Breast epithelium (tissue), 4 donors: ENCODE results near the gene EID2B. TPM values are rescaled to one million over a fixed set of nuclear protein-coding genes. Genes with fewer than 3 reads are reported as not detected.

Source experiments
- DNase-seq, 2 donors: peaks; one replicate each; pipeline ENCODE4 v3.0.0-alpha.2; 2019; ENCODE audit warnings: low spot score in 2 of 2
- H3K27ac ChIP-seq, 2 donors: fragments of 200-600 bp; sonication (generic) in 1 of 2; one replicate each; pipeline ENCODE4 v1.5.1; 2016 to 2019; ENCODE audit warnings: mild to moderate bottlenecking in 1 of 2
- H3K27me3 ChIP-seq, 2 donors: fragments of 200-600 bp; sonication (generic) in 1 of 2; one replicate each; pipeline versions ENCODE4 v1.5.1 to v1.6.0; 2017 to 2019; ENCODE audit warnings: control low read depth in 1 of 2, mild to moderate bottlenecking in 1 of 2
- H3K36me3 ChIP-seq: fragments of 200-600 bp; one replicate; pipeline ENCODE4 v1.5.1; 2019
- H3K4me1 ChIP-seq, 2 donors: fragments of 200-600 bp; sonication (generic); one replicate each; pipeline ENCODE4 v1.5.1; 2016 to 2019; ENCODE audit warnings: control low read depth in 1 of 2
- H3K4me3 ChIP-seq, 3 donors: fragments of 200-600 bp; sonication (generic); 1 replicate in 2 of 3; 2 replicates in 1 of 3; pipeline ENCODE4 v1.5.1; 2016 to 2019; ENCODE audit warnings: mild to moderate bottlenecking in 3 of 3, moderate library complexity in 2 of 3
- H3K9me3 ChIP-seq, 2 donors: fragments of 200-600 bp; sonication (generic) in 1 of 2; one replicate each; pipeline ENCODE4 v1.5.1; 2016 to 2019; ENCODE audit warnings: control low read depth in 1 of 2
- CTCF ChIP-seq, 3 donors: fragments of 450-650 bp; IDR thresholded peaks; one replicate each; pipeline ENCODE4 v1.5.1; 2016 to 2017; ENCODE audit warnings: antibody characterized with exemption in 3 of 3, mild to moderate bottlenecking in 3 of 3, moderate library complexity in 3 of 3
- POLR2A ChIP-seq: fragments of 450-650 bp; IDR thresholded peaks from one replicate; pipeline ENCODE4 v1.6.1; 2016; ENCODE audit warnings: antibody characterized with exemption, mild to moderate bottlenecking, moderate library complexity
- POLR2AphosphoS5 ChIP-seq, 3 donors: sonication (generic); formaldehyde crosslinking; IDR thresholded peaks; one replicate each; pipeline ENCODE4 v1.6.1; 2017; ENCODE audit warnings: antibody characterized with exemption in 3 of 3
- intact Hi-C: fragments of 100-400 bp; cut with DNase I; formaldehyde crosslinking; loops from one replicate; pipeline ENCODE4 v1.15.1; 2023; ENCODE audit warnings: low total_unique reads
- total RNA-seq, 3 donors: library from RNA; depleted of rRNA; stranded (reverse); fragments of >200 nt; gene quantifications; one replicate each; pipeline ENCODE4 v1.1.0, GENCODE V29; 2016

The EID2B gene
- total RNA-seq, 3 donors from 2014 or later, result 3.4 to 5.6 (median 4.3) TPM

GRCh38 chr19:39558624-39559117 is 26.0 kb upstream of the EID2B start:
- TF ChIP-seq POLR2A, result no peak
- no peak for TF ChIP-seq POLR2AphosphoS5 (IDR thresholded peaks at IDR 0.05)
- no peak for TF ChIP-seq CTCF (IDR thresholded peaks at IDR 0.05)
- no peak for DNase-seq

DNA sequence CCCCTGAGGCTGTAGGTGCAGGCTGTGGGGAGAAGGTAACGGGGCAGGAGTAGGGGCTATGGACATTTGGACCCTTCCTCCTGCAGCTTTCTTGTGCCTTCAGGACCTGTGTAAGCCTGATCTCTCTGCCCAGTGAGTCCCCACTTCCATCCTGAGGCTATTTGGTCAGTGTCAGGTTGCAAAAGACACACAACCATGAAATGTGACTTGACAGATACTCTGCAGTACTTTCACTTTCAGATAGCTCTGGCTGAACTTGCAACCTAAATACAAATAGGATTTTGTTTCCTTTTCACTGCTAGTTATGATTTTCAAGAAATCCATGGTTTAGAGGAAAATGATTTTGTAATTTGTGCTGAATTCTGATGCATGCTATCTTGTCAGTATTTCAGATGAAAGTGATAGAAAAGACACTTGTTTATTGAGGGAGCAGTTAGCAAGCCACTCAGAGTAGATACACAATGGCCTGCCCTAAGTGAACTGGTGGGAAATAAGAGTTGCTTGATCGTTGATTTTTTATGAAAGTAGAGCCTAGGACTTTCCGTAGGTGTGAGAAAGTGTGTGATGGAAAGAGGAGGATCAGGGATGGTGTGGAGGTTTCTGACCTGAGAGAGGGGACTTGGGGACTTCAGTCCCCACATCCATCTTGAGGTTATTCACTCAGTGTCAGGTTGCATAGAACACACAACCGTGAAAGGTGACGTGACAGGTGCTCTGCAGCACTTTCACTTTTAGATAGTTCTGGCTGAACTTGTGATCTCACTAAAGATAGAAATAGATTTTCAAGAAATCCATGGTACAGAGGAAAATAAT is 25.4 kb upstream of the EID2B start:
- intact Hi-C loops, result no loop called here
- Histone ChIP-seq H3K36me3 (no peaks in the 10 kb centered on the region), H3K4me1 (no peaks in the 10 kb centered on the region), H3K27ac (no peak overlapping the region), H3K9me3 (no peaks in the 10 kb centered on the region), H3K4me3 (peak overlapping the region in 1 of 3 donors; percentile 37), H3K27me3 (peaks cover 0 to 2% of the 10 kb centered on the region in 2 donors)
- DNase-seq, result no peak
- TF ChIP-seq CTCF (IDR thresholded peaks at IDR 0.05), result no peak
- no peak for TF ChIP-seq POLR2A
- TF ChIP-seq POLR2AphosphoS5 (IDR thresholded peaks at IDR 0.05), result no peak

More at GRCh38 chr19:39558624-39559117, 26.0 kb upstream of the EID2B start:
- H3K36me3 ChIP-seq, result no peaks in the 10 kb centered on the region
- H3K4me3 ChIP-seq, result peak overlapping the region in 1 of 3 donors; percentile 37
- H3K4me1 ChIP-seq, result no peaks in the 10 kb centered on the region
- peak overlapping the region in 1 of 2 donors; percentile 32 for H3K27ac ChIP-seq
- no peaks in the 10 kb centered on the region for H3K9me3 ChIP-seq
- intact Hi-C loops, result no loop called here
- H3K27me3 ChIP-seq, result no peaks in the 10 kb centered on the region

- TF ChIP-seq POLR2AphosphoS5 (IDR thresholded peaks at IDR 0.05) (no peak), CTCF (IDR thresholded peaks at IDR 0.05) (no peak), POLR2A (no peak)
- DNase-seq, result no peak
- Histone ChIP-seq H3K36me3 (no peaks in the 10 kb centered on the region), H3K9me3 (no peaks in the 10 kb centered on the region), H3K4me1 (no peaks in the 10 kb centered on the region), H3K27me3 (peaks cover 0 to 3% of the 10 kb centered on the region in 2 donors), H3K4me3 (no peak overlapping the region), H3K27ac (no peak overlapping the region)
- intact Hi-C loops, result no loop called here
These were observed 23.2 kb upstream of the EID2B start for GRCh38 chr19:39555883-39556282.

- intact Hi-C loops, result no loop called here
These were observed 22.2 kb upstream of the EID2B start for GRCh38 chr19:39554701-39555311.

More at GRCh38 chr19:39554701-39555311, 22.2 kb upstream of the EID2B start:
- peaks cover 0 to 3% of the 10 kb centered on the region in 2 donors for H3K27me3 ChIP-seq
- H3K27ac ChIP-seq, result no peak overlapping the region
- TF ChIP-seq CTCF (IDR thresholded peaks at IDR 0.05), result no peak
- no peak for TF ChIP-seq POLR2AphosphoS5 (IDR thresholded peaks at IDR 0.05)
- TF ChIP-seq POLR2A, result no peak
- H3K4me3 ChIP-seq, result no peak overlapping the region
- H3K9me3 ChIP-seq, result no peaks in the 10 kb centered on the region
- no peak for DNase-seq
- H3K4me1 ChIP-seq, result no peaks in the 10 kb centered on the region
- H3K36me3 ChIP-seq, result no peaks in the 10 kb centered on the region
